Gastrocnemius medialis (tissue), 4 donors: ENCODE measurements around the gene SF3B3.

Source experiments
- POLR2A ChIP-seq, 2 donors: fragments of 450-650 bp; IDR thresholded peaks; one replicate each; pipeline ENCODE4 v1.6.1; 2017; ENCODE audit warnings: antibody characterized with exemption in 2 of 2, mild to moderate bottlenecking in 2 of 2, moderate library complexity in 2 of 2
- TF ChIP-seq, protein P1 (sequence below), 5 experiments: fragments of 450-650 bp in 3 of 5; fragments of 200-600 bp in 2 of 5; sonication (generic) in 2 of 5; IDR thresholded peaks in 4 of 5; conservative IDR thresholded peaks in 1 of 5; 1 replicate in 4 of 5; 2 replicates in 1 of 5; pipeline ENCODE4 v1.5.1; 2016 to 2019; ENCODE audit warnings: antibody characterized with exemption in 5 of 5, mild to moderate bottlenecking in 3 of 5, moderate library complexity in 3 of 5

DNA sequence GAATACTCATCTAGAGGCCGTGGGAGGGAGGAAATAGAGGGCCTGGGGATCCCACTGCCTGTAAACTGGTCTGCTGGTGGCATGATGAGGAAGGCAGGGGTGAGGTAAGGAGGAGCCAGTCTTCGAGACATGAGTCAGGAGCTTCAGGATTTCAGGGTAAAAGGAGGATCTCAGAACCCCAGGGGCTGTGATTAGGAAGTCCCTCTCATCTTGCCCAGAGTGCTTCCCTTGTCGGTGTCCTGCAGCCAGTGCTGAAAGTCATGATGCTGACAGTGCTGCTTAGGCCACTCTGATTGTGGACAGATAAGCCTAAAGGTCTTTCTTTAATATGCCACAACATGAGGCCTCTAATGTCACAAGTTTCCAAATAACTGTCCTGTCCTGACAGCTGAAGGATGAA lies 29.8 kb upstream of the SF3B3 start:
- TF ChIP-seq, protein P1, sequence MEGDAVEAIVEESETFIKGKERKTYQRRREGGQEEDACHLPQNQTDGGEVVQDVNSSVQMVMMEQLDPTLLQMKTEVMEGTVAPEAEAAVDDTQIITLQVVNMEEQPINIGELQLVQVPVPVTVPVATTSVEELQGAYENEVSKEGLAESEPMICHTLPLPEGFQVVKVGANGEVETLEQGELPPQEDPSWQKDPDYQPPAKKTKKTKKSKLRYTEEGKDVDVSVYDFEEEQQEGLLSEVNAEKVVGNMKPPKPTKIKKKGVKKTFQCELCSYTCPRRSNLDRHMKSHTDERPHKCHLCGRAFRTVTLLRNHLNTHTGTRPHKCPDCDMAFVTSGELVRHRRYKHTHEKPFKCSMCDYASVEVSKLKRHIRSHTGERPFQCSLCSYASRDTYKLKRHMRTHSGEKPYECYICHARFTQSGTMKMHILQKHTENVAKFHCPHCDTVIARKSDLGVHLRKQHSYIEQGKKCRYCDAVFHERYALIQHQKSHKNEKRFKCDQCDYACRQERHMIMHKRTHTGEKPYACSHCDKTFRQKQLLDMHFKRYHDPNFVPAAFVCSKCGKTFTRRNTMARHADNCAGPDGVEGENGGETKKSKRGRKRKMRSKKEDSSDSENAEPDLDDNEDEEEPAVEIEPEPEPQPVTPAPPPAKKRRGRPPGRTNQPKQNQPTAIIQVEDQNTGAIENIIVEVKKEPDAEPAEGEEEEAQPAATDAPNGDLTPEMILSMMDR (IDR thresholded peaks at IDR 0.05 in 4 of 5, conservative IDR thresholded peaks at IDR 0.05 in 1 of 5), result no peak
- no peak for TF ChIP-seq POLR2A (IDR thresholded peaks at IDR 0.05)
